Hepatic stellate cell (primary cell): Measurements from ENCODE around the gene ZBED2.
"Not testable (repeated sequence)": the region's sequence is repeated elsewhere in the genome, so short reads cannot be mapped to it uniquely, and the experiment has no call there.

Experiments
- DNase-seq: peaks from one replicate; pipeline ENCODE4 v3.0.0; 2011; ENCODE audit warnings: low spot score

The ZBED2 gene

DNA sequence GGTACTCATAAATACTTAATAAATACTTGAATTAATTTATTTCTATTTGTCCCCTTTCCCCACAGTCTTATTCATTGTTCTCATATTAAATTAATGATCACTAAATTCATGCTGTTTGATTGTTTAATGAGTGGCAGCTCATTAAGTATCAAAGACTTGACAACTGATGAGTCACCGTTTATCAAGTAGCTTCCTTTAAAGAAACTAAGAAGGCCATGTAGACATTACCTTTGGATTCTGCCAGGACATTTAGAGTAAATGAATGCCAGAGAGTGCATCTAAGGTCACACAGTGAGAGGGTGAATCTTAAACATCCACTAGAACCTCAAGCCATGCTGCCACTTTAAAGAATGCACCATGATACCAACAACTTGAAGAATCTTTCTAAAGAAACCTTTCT, 23.9 kb downstream of the ZBED2 start:
- DNase-seq = no peak

DNA sequence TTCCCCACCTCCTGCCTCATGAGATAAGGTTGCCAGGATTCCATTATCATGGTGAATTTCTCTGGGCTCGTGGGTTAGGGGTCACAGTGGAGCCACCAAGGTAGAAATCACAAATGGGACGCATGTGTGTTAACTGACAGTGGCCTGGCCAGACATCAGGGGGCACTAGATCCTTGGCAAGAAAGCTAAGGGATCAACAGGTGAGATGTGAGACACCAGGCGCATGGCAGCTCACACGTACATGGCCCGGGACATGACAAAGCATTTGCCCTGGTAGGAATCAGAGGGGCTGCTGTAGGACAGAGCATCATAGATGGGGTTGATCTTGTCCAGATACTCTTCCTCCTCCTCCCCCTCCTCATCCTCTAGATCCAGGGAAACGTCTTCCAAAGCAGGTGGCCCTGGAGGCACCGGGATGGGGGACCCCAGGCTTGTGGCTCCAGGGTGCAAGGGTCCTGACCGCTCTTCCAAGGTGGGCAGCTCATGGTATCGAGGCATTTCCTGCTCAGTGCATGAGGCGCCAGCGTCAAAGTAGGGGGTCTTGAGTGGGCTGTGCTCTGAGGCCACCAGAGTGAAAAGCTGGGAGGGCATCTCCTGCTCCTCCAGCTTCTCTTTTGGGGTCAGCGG, 24.6 kb downstream of the ZBED2 start:
- no peak for DNase-seq

DNA sequence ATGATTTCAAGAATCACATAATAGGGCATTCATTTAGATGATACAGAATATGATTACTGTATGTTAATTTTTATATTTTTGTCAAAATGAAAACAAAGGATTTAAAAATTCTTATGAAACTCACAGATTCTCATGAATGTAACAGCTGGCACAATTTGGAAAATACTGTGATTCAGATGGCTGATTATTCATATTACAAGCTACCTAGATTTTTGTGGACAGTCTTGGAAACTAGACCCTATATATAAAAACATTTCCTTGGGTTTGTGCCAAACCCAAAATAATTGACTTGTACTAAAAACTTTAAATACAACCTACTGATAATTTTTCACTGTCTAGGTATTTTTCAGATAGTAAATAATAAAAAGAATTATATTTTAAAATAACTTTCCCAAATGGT, 26.2 kb downstream of the ZBED2 start:
- DNase-seq = no peak

DNA sequence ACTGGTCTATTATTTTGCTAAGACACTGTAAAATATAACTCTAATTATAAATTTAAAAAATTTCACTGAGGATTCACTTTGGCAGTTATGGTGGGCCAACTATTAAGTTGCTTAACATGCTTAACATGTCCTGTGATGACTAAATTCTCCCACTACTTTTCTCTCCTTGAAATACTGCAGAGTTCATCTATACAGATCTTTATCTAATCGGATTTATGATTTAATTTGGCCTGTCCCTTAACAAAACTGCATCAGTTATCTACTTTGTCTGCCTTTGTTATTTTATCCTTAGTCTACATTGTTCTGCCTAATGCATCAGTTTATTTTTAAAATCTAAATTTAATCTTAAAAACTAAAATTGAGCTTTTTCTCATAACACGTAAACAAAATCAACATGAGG, 26.8 kb downstream of the ZBED2 start:
- DNase-seq = no peak

DNA sequence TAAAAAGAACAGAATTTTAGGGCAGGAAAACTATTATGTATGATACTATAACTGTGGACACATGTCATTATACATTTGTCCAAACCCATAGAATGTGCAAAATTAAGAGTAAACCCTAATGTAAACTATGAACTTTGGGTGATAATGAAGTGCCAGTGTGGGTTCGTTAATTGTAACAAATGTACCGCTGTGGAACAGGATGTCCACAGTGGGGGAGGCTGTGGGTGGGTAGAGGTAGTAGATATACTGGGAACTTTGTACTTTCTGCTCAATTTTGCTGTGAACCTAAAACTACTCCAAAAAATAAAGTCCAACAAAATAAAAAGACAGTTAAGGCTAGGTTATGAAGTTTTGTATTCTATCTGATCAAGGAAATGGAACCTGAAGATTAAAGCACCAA, 28.3 kb downstream of the ZBED2 start:
- DNase-seq = no peak

DNA sequence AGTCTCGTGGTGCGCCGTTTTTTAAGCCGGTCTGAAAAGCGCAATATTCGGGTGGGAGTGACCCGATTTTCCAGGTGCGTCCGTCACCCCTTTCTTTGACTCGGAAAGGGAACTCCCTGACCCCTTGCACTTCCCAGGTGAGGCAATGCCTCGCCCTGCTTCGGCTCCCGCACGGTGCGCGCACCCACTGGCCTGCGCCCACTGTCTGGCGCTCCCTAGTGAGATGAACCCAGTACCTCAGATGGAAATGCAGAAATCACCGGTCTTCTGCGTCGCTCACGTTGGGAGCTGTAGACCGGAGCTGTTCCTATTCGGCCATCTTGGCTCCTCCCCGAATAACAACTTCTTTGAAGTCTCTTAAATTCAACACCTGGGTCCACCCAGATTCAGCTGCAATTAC, 33.2 kb downstream of the ZBED2 start:
- DNase-seq = not testable (repeated sequence)

DNA sequence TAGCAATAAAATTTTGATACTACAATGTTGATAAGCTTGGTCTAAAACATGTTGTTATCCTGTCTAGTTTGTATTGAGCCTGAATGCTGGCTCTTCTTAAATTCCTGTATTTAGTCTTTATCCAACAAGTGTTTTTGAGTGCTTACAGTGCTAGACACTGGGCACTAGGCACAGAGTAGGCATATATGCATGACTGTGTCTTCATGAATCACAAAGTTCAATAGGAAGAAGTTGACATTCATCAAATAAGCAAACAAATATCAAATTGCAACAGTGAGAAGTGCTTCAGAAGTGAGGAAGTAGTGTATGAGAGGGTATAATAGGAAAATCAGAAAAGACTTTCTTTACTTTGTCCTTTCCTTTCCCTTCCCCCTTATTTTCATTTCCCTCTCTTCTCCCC, 46.4 kb downstream of the ZBED2 start:
- no peak for DNase-seq

DNA sequence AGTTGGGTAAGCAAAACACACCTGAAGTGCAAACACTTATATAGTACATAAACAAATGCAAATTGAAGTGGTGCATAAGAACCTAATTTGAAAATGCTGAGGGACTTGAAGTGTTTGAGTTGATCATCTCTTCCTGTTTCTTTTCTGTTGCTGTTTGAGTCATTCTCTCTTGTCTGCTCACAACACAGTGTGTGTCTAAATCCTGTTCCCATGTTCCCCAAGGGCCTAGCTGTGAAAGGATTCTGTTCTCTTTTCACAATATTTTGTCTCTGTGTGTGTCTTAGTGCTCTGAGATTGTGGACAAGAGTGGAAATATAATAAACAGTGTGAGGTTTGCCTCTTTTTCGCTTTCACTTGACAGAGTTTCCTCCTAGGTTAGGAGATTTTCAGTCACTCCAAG, 47.1 kb downstream of the ZBED2 start:
- no peak for DNase-seq

DNA sequence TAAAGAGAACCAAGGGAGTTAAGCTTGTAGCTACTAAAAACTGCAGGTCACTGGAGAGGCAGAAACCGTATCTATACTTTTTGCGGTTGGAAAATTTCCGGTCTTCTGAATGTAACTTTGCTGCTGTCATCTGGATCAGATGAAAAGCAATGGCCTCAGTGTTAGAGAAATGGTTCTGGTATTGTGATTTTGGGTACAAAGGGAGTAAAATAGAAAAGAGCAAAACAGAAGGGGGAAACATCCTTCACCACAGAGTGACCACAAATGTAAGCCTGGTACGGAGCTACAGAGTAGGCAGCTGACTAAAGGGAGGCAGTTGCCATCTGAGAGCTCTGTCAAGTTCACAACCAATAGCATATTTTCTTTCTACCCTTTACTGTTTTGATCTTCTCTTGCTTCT, 47.5 kb downstream of the ZBED2 start:
- DNase-seq = no peak

DNA sequence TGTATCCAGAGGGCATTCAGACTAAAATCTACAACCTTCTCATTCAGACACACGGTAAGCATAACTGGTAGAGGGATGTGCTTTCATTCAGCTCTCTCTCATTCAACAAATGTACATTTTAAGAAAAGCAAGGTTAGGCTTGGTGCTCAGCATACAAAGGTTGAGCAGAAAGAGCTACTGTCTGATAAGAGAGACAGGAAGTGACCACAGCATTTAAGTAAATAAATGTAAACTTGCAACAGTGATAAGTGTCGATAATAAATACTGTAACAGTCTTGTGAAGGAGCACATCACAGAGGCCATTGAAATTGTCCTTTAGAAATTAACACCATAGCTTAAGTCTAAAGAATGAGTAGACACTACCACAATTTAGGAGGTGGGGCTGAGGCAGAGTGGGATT, 49.8 kb downstream of the ZBED2 start:
- no peak for DNase-seq
